SK-N-SH (cell line): ENCODE data around the gene ZNF516. TPM values are rescaled to one million over a fixed set of nuclear protein-coding genes. Genes with fewer than 3 reads are reported as not detected.

Source experiments
- CTCF ChIA-PET: fragments of 300-600, 350-600 bp; formaldehyde crosslinking; extraction: SDS; loops from one replicate; lab custom pipeline; 2021; lab: Yijun Ruan, JAX
- POLR2A ChIA-PET: fragments of 350-600 bp; sonication (Branson Sonifier 250); formaldehyde crosslinking; extraction: SDS; loops from one replicate; lab custom pipeline; 2020; ENCODE audit warnings: antibody characterized with exemption, inconsistent platforms; lab: Yijun Ruan, JAX
- DNase-seq: peaks from one replicate; pipeline ENCODE4 v3.0.0; 2012
- H2AFZ ChIP-seq: fragments of 200-600 bp; sonication (generic); 2 replicates; pipeline ENCODE4 v1.8.1; 2016; ENCODE audit warnings: antibody characterized with exemption, mild to moderate bottlenecking, low read depth
- H3F3A ChIP-seq: fragments of 200-600 bp; sonication (generic); replicated peaks from 2 replicates; pipeline ENCODE3; 2016; ENCODE audit warnings: antibody characterized with exemption, mild to moderate bottlenecking; ENCODE audit not compliant: insufficient read depth
- H3K27ac ChIP-seq, 2 experiments: fragments of 200-500 bp in 1 of 2; fragments of 200-600 bp in 1 of 2; sonication (Bioruptor generic) in 1 of 2; sonication (generic), shearing (Covaris generic) in 1 of 2; 2 replicates each; pipeline versions ENCODE4 v1.5.1 to v1.6.1; 2014 to 2016; ENCODE audit warnings: low read depth in 2 of 2, inconsistent platforms in 1 of 2, low read length in 1 of 2, mild to moderate bottlenecking in 1 of 2, mixed read lengths in 1 of 2
- H3K27me3 ChIP-seq: fragments of 200-600 bp; sonication (generic), shearing (Covaris generic); 2 replicates; pipeline ENCODE4 v1.6.1; 2016; ENCODE audit warnings: mixed run types; ENCODE audit not compliant: insufficient read depth
- H3K36me3 ChIP-seq, 2 experiments: fragments of 200-500 bp in 1 of 2; fragments of 200-600 bp in 1 of 2; sonication (Bioruptor generic) in 1 of 2; sonication (generic) in 1 of 2; replicated peaks in 1 of 2; 2 replicates each; pipeline versions ENCODE3 to v1.5.1; 2014 to 2016; ENCODE audit warnings: low read length in 1 of 2, mild to moderate bottlenecking in 1 of 2; ENCODE audit not compliant: insufficient read depth in 2 of 2, control insufficient read depth in 1 of 2
- H3K4me1 ChIP-seq, 2 experiments: fragments of 200-500 bp in 1 of 2; fragments of 200-600 bp in 1 of 2; sonication (Bioruptor generic) in 1 of 2; sonication (generic), shearing (Covaris generic) in 1 of 2; 2 replicates each; pipeline versions ENCODE4 v1.5.1 to v1.6.1; 2014 to 2016; ENCODE audit warnings: low read depth in 1 of 2, low read length in 1 of 2, mixed run types in 1 of 2; ENCODE audit not compliant: insufficient read depth in 2 of 2, control insufficient read depth in 1 of 2
- H3K4me2 ChIP-seq: fragments of 200-600 bp; sonication (generic), shearing (Covaris generic); 2 replicates; pipeline ENCODE4 v1.6.1; 2017; ENCODE audit warnings: mixed run types
- H3K4me3 ChIP-seq, 2 experiments: fragments of 200-500 bp in 1 of 2; fragments of 200-600 bp in 1 of 2; sonication (Bioruptor generic) in 1 of 2; sonication (generic), shearing (Covaris generic) in 1 of 2; 2 replicates each; pipeline versions ENCODE4 v1.5.1 to v1.8.1; 2014 to 2016; ENCODE audit warnings: low read depth in 2 of 2, inconsistent platforms in 1 of 2, low read length in 1 of 2, mild to moderate bottlenecking in 1 of 2, mixed read lengths in 1 of 2, moderate library complexity in 1 of 2
- H3K79me2 ChIP-seq: fragments of 200-600 bp; sonication (generic); 2 replicates; pipeline ENCODE4 v1.8.1; 2017; ENCODE audit warnings: mild to moderate bottlenecking; ENCODE audit not compliant: insufficient read depth
- H3K9ac ChIP-seq: fragments of 200-600 bp; sonication (generic); 2 replicates; pipeline ENCODE4 v1.6.1; 2017; ENCODE audit warnings: mixed run types
- H3K9me2 ChIP-seq: fragments of 200-600 bp; sonication (generic); 2 replicates; pipeline ENCODE4 v1.6.1; 2017; ENCODE audit warnings: mixed run types
- H3K9me3 ChIP-seq: fragments of 200-600 bp; sonication (generic); 2 replicates; pipeline ENCODE4 v1.6.1; 2017; ENCODE audit warnings: mixed run types, mild to moderate bottlenecking, moderate library complexity
- H4K20me1 ChIP-seq: fragments of 200-600 bp; sonication (generic); 2 replicates; pipeline ENCODE4 v1.6.1; 2017; ENCODE audit warnings: mild to moderate bottlenecking, mixed run types; ENCODE audit not compliant: insufficient read depth
- CHD2 ChIP-seq: fragments of 150-350 bp; IDR thresholded peaks from 2 replicates; pipeline ENCODE4 v1.6.1; 2018; ENCODE audit warnings: low read length; ENCODE audit not compliant: partially characterized antibody
- CTCF ChIP-seq: fragments of 200-600 bp; sonication (generic); IDR thresholded peaks from 2 replicates; pipeline ENCODE4 v1.6.1; 2017; ENCODE audit warnings: antibody characterized with exemption, mild to moderate bottlenecking, moderate library complexity
- ELF1 ChIP-seq: IDR thresholded peaks from 2 replicates; pipeline ENCODE4 v1.4.0; 2012
- EZH2phosphoT487 ChIP-seq: fragments of 200-600 bp; sonication (generic); IDR thresholded peaks from 2 replicates; pipeline ENCODE4 v1.6.1; 2017; ENCODE audit warnings: low read depth, mixed run types, mild to moderate bottlenecking, antibody characterized with exemption, moderate library complexity, borderline replicate concordance
- FOSL2 ChIP-seq: IDR thresholded peaks from 2 replicates; pipeline ENCODE4 v1.4.0; 2012; ENCODE audit warnings: low read depth, mild to moderate bottlenecking, moderate library complexity, borderline replicate concordance
- GATA2 ChIP-seq: sonication (generic); formaldehyde crosslinking; IDR thresholded peaks from 2 replicates; pipeline ENCODE4 v1.5.0; 2020; ENCODE audit warnings: mild to moderate bottlenecking, missing genetic modification reagents
- IRF3 ChIP-seq: fragments of 150-350 bp; IDR thresholded peaks from 2 replicates; pipeline ENCODE4 v1.6.1; 2016; ENCODE audit warnings: mild to moderate bottlenecking, low read depth, low read length
- MAX ChIP-seq: IDR thresholded peaks from 2 replicates; pipeline ENCODE4 v1.4.0; 2012; ENCODE audit warnings: low read depth
- NRF1 ChIP-seq: IDR thresholded peaks from 2 replicates; pipeline ENCODE4 v1.6.1; 2012; ENCODE audit warnings: low read depth, mild to moderate bottlenecking, low read length
- PBX3 ChIP-seq: IDR thresholded peaks from 2 replicates; pipeline ENCODE4; 2012
- POLR2AphosphoS5 ChIP-seq: IDR thresholded peaks from 2 replicates; pipeline ENCODE4 v1.6.1; 2012; ENCODE audit warnings: low read depth, low read length
- SIN3A ChIP-seq: IDR thresholded peaks from 2 replicates; pipeline ENCODE4 v1.6.1; 2012; ENCODE audit warnings: low read depth, mild to moderate bottlenecking, low read length, moderate library complexity, borderline replicate concordance
- SMC3 ChIP-seq: IDR thresholded peaks from 2 replicates; pipeline ENCODE4 v1.6.1; 2012; ENCODE audit warnings: low read depth, low read length, improper control_type of control experiment
- TAF1 ChIP-seq: IDR thresholded peaks from 2 replicates; pipeline ENCODE4 v1.6.1; 2012; ENCODE audit warnings: low read depth, mild to moderate bottlenecking, low read length, moderate library complexity, borderline replicate concordance
- TCF12 ChIP-seq: IDR thresholded peaks from 2 replicates; pipeline ENCODE4 v1.4.0; 2012
- TEAD4 ChIP-seq: IDR thresholded peaks from 2 replicates; pipeline ENCODE4 v1.4.0; 2012; ENCODE audit warnings: mild to moderate bottlenecking, borderline replicate concordance; ENCODE audit not compliant: insufficient read depth
- USF2 ChIP-seq: fragments of 150-350 bp; IDR thresholded peaks from 2 replicates; pipeline ENCODE4 v1.6.1; 2017; ENCODE audit warnings: antibody characterized with exemption, low read length, low read depth, borderline replicate concordance
- WGBS: methylation state at CpG from one replicate; pipeline ENCODE4 v1.1.6; 2017; ENCODE audit warnings: low lambda C conversion rate; 5-methylcytosine and 5-hydroxymethylcytosine counted together
- polyA plus RNA-seq, 3 experiments: library from polyadenylated mRNA; depleted of rRNA; stranded (reverse); fragments of >200 nt; gene quantifications; 2 replicates each; pipeline ENCODE4 v1.2.3, GENCODE V29; 2012

Gene ZNF516
- polyA plus RNA-seq, 1 of the 3 experiments (the other 2 are of a cell fraction): 4.4 TPM

- no peak overlapping the region for H3K4me3 ChIP-seq
- no peak for TF ChIP-seq TAF1
- no peak for TF ChIP-seq POLR2AphosphoS5
- TF ChIP-seq TEAD4: no peak
- TF ChIP-seq SMC3: no peak
- no peaks in the 10 kb centered on the region for H3K9me2 ChIP-seq
- POLR2A ChIA-PET: no interaction called here
- no peaks in the 10 kb centered on the region for H3K27me3 ChIP-seq
- H3K79me2 ChIP-seq: peaks cover 3% of the 10 kb centered on the region; the same call in 1 of the 2 replicates
- H3K36me3 ChIP-seq: no peaks in the 10 kb centered on the region
- H3K9me3 ChIP-seq: no peaks in the 10 kb centered on the region
- no peak overlapping the region for H3K27ac ChIP-seq
- peaks cover 21% of the 10 kb centered on the region for H4K20me1 ChIP-seq
- no peak for DNase-seq
- H3K4me2 ChIP-seq: no peak overlapping the region
- 40% methylated on average over 6 of the region's 17 CpGs for WGBS
- no peaks in the 10 kb centered on the region for H3F3A ChIP-seq
- no peak overlapping the region for H3K9ac ChIP-seq
- peaks cover 0 to 6% of the 10 kb centered on the region in 2 experiments; a peak in 1 of 4 replicates for H3K4me1 ChIP-seq
- no peak overlapping the region for H2AFZ ChIP-seq
- CTCF ChIA-PET: interaction anchor here (1.0 to 1.2 kb wide), 2 partner anchors 8 to 319 kb away, joined by 3 to 6 read pairs; no protein-coding TSS in a partner anchor
Measured at GRCh38 chr18:76390452-76391035, 104.5 kb downstream of the ZNF516 start.

- no peaks in the 10 kb centered on the region for H3K36me3 ChIP-seq
- ChIA-PET POLR2A (no interaction called here), CTCF (interaction anchor here (1.2 to 2.3 kb wide), 2 partner anchors 8 to 9 kb away, joined by 6 to 16 read pairs; no protein-coding TSS in a partner anchor)
- H3K9me2 ChIP-seq: no peaks in the 10 kb centered on the region
- no peaks in the 10 kb centered on the region for H3K27me3 ChIP-seq
- H3K27ac ChIP-seq: no peak overlapping the region
- H3K9me3 ChIP-seq: no peaks in the 10 kb centered on the region
- H3F3A ChIP-seq: no peaks in the 10 kb centered on the region
- no peaks in the 10 kb centered on the region; a peak in 1 of 4 replicates for H3K4me1 ChIP-seq
- H3K79me2 ChIP-seq: peaks cover 3% of the 10 kb centered on the region; the same call in 1 of the 2 replicates
- H2AFZ ChIP-seq: no peak overlapping the region
- no peak overlapping the region for H3K4me2 ChIP-seq
- peaks cover 21% of the 10 kb centered on the region for H4K20me1 ChIP-seq
- WGBS: 70% methylated on average over 11 of the region's 11 CpGs
- TF ChIP-seq IRF3 (no peak), FOSL2 (no peak), PBX3 (no peak), SMC3 (no peak), MAX (no peak), NRF1 (no peak), SIN3A (no peak), USF2 (no peak), POLR2AphosphoS5 (no peak), CHD2 (no peak), TCF12 (no peak), CTCF (no peak), ELF1 (no peak), EZH2phosphoT487 (no peak), GATA2 (CRISPR knock-in tag) (no peak)
- no peak for DNase-seq
- H3K4me3 ChIP-seq: no peak overlapping the region
- H3K9ac ChIP-seq: no peak overlapping the region
Measured at GRCh38 chr18:76389716-76390115, 105.3 kb downstream of the ZNF516 start.
